Measurements from ENCODE around the gene MAP1A. TPM values are rescaled to one million over a fixed set of nuclear protein-coding genes. Genes with fewer than 3 reads are reported as not detected.

Gene MAP1A
- total RNA-seq, 1 experiment from 2014 or later, result 2.5 TPM

DNA sequence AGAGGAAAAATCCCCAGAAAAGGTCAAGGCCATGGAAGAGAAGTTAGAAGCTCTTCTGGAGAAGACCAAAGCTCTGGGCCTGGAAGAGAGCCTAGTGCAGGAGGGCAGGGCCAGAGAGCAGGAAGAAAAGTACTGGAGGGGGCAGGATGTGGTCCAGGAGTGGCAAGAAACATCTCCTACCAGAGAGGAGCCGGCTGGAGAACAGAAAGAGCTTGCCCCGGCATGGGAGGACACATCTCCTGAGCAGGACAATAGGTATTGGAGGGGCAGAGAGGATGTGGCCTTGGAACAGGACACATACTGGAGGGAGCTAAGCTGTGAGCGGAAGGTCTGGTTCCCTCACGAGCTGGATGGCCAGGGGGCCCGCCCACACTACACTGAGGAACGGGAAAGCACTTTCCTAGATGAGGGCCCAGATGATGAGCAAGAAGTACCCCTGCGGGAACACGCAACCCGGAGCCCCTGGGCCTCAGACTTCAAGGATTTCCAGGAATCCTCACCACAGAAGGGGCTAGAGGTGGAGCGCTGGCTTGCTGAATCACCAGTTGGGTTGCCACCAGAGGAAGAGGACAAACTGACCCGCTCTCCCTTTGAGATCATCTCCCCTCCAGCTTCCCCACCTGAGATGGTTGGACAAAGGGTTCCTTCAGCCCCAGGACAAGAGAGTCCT lies 9.0 kb downstream of the MAP1A start:
- H3K4ac ChIP-seq (ENCODE audit: low read depth, low read length), result no peak overlapping the region
- no peak overlapping the region for H4K8ac ChIP-seq (replicated peaks; ENCODE audit: insufficient read length, low read depth, low read length)
- Mint-ChIP-seq H3K9me3 (no peaks in the 10 kb centered on the region; a peak in 1 of 5 replicates), H3K27me3 (ENCODE audit: low read depth) (peaks cover 48% of the 10 kb centered on the region), H3K36me3 (ENCODE audit: insufficient read depth in 1 of 3, low read depth in 3 of 3) (peaks cover 0 to 7% (median 2%) of the 10 kb centered on the region in 3 experiments; a peak in 2 of 7 replicates), H3K4me1 (peaks cover 15 to 24% of the 10 kb centered on the region in 2 experiments), H3K4me3 (no peak overlapping the region), H3K27ac (no peak overlapping the region; a peak in 1 of 7 replicates)
- peaks cover 6% of the 10 kb centered on the region; the same call in 1 of the 2 replicates for H3K4me1 ChIP-seq (ENCODE audit: insufficient read depth, low read length)
- no peak overlapping the region for H2BK12ac ChIP-seq (ENCODE audit: insufficient read length, low read depth, low read length)
- H2BK15ac ChIP-seq (ENCODE audit: low read depth, low read length), result no peak overlapping the region
- no peaks in the 10 kb centered on the region for H3K23me2 ChIP-seq (ENCODE audit: insufficient read length, low read depth, low read length, poor library complexity, severe bottlenecking)
- H3K9me3 ChIP-seq (ENCODE audit: control insufficient read depth, low read depth, low read length), result no peaks in the 10 kb centered on the region
- H3K18ac ChIP-seq (ENCODE audit: insufficient read length, low read depth, low read length), result no peak overlapping the region
- H2BK120ac ChIP-seq (ENCODE audit: low read depth, low read length, poor library complexity, severe bottlenecking), result no peak overlapping the region
- TF ChIP-seq, protein P1, sequence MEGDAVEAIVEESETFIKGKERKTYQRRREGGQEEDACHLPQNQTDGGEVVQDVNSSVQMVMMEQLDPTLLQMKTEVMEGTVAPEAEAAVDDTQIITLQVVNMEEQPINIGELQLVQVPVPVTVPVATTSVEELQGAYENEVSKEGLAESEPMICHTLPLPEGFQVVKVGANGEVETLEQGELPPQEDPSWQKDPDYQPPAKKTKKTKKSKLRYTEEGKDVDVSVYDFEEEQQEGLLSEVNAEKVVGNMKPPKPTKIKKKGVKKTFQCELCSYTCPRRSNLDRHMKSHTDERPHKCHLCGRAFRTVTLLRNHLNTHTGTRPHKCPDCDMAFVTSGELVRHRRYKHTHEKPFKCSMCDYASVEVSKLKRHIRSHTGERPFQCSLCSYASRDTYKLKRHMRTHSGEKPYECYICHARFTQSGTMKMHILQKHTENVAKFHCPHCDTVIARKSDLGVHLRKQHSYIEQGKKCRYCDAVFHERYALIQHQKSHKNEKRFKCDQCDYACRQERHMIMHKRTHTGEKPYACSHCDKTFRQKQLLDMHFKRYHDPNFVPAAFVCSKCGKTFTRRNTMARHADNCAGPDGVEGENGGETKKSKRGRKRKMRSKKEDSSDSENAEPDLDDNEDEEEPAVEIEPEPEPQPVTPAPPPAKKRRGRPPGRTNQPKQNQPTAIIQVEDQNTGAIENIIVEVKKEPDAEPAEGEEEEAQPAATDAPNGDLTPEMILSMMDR (conservative IDR thresholded peaks at IDR 0.05), result no peak
- no peaks in the 10 kb centered on the region for H4K20me1 ChIP-seq (ENCODE audit: control insufficient read depth, insufficient read depth, insufficient read length)
- H2BK20ac ChIP-seq (ENCODE audit: low read depth, low read length, poor library complexity, severe bottlenecking), result no peak overlapping the region
- H3K4me2 ChIP-seq (ENCODE audit: insufficient read depth, insufficient read length, low read length), result no peak overlapping the region
- H3K9ac ChIP-seq (ENCODE audit: extremely low read depth, insufficient read length, low read length), result no peak overlapping the region
- no peak for DNase-seq
- 0 out of 2 replicates have a peak, but pooled peaks cover 2% of the 10 kb centered on the region for H3K27me3 ChIP-seq (ENCODE audit: insufficient read depth, low read length)
- no peaks in the 10 kb centered on the region for H3K79me1 ChIP-seq (ENCODE audit: insufficient read depth, low read depth, low read length, poor library complexity, severe bottlenecking)
- H3K14ac ChIP-seq (ENCODE audit: insufficient read depth, low read length), result no peak overlapping the region; the same call in 1 of the 2 replicates
- H3K79me2 ChIP-seq (ENCODE audit: insufficient read depth, low read length), result no peaks in the 10 kb centered on the region
- no peak overlapping the region for H3K23ac ChIP-seq (ENCODE audit: insufficient read length, low read depth, low read length)
- no peak overlapping the region for H3T11ph ChIP-seq (ENCODE audit: low read length)
- H3K56ac ChIP-seq (ENCODE audit: insufficient read length, low read depth, low read length), result no peak overlapping the region
- H3K27ac ChIP-seq (ENCODE audit: insufficient read length, low read depth, low read length), result no peak overlapping the region
- no peak overlapping the region for H2BK5ac ChIP-seq (ENCODE audit: insufficient read length, low read length)
- no peak overlapping the region for H2AK5ac ChIP-seq (ENCODE audit: insufficient read length, low read length)
- WGBS (ENCODE audit: extremely low coverage, insufficient read length, low lambda C conversion rate), result no CpG with 5 or more reads among the region's 11 CpGs
- H4K91ac ChIP-seq (ENCODE audit: insufficient read length, low read depth, low read length), result no peak overlapping the region
- H4K5ac ChIP-seq (ENCODE audit: insufficient read length, low read depth, low read length), result no peak overlapping the region
- H2AFZ ChIP-seq (ENCODE audit: low read length), result no peak overlapping the region
